ENCODE measurements around the gene CNN1.

GRCh38 chr19:11506101-11506555, 32.5 kb upstream of the CNN1 start:
- TF ChIP-seq CTCF (IDR thresholded peaks at IDR 0.05) = no peak
- no peak for TF ChIP-seq POLR2AphosphoS5 (IDR thresholded peaks at IDR 0.05; ENCODE audit: low read depth, low read length)
- TF ChIP-seq REST (IDR thresholded peaks at IDR 0.05; ENCODE audit: insufficient read depth in 1 of 2, low read depth in 2 of 2, low read length in 1 of 2) = no peak
- no peak for TF ChIP-seq TCF7L2 (IDR thresholded peaks at IDR 0.05; ENCODE audit: low read depth, low read length)
- TF ChIP-seq SIN3A (IDR thresholded peaks at IDR 0.05; ENCODE audit: borderline replicate concordance, insufficient read depth, low read depth, low read length) = no peak

Data from Panc1 (cell line).